Measurements from ENCODE around the gene EDEM3.

- no peak for TF ChIP-seq EZH2 (IDR thresholded peaks at IDR 0.05; ENCODE audit: borderline replicate concordance, low read length)
- TF ChIP-seq CTCF (conservative IDR thresholded peaks at IDR 0.05 in 1 of 2, IDR thresholded peaks at IDR 0.05 in 1 of 2; ENCODE audit: extremely low read depth in 1 of 2, insufficient read depth in 1 of 2, low read depth in 1 of 2, low read length in 2 of 2): no peak
Observed at GRCh38 chr1:184696403-184696802, 58.3 kb downstream of the EDEM3 start.
